Measurements from ENCODE around the gene ZDHHC19. TPM values are rescaled to one million over a fixed set of nuclear protein-coding genes. Genes with fewer than 3 reads are reported as not detected.
"Not testable (repeated sequence)": the region's sequence is repeated elsewhere in the genome, so short reads cannot be mapped to it uniquely, and the experiment has no call there.

The ZDHHC19 gene
- total RNA-seq, 1 donor: not detected

DNA sequence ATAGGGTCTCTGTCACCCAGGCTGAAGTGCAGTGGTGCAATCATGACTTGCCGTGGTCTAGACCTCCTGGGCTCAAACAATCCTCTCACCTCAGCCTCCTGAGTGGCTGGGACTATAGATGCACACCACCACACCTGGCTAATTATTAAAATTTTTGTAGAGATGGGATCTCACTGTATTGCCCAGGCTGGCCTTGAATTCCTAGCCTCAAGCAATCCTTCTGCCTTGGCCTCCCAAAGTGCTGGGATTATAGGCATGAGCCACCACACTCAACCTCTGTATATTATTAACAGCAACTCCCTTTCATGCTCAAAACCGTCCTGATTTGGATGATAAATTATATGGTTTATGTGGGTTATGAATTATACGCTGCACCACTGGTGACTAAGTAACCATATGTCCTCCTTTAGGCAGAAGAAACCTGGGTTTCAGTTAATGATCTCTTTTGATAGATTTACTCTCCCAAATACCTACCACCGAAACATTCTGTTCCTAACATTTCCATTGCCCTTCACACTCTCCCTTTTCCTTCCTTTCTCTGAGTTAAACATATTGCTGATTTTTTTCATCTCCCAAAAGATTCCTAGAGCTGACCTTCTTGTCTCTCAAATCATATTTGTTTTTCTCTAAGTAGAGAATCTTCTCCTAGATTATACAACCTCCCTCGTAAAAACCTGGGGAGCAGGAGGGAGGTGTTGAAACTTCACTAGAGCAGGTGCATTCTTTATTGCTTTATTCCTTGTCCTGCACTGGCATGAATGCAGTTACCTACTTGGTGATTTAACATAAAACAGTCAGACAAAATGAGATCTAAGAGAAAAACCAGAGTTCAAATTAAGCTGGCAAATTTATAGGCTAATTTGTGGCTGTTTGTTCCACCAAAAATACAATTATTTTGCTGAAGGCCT is 43.4 kb upstream of the ZDHHC19 start:
- Histone ChIP-seq H4K20me1 (ENCODE audit: insufficient read depth, low read length) (peaks cover 26% of the 10 kb centered on the region), H3K36me3 (ENCODE audit: insufficient read depth, low read length) (peaks cover 38% of the 10 kb centered on the region), H3K4me1 (ENCODE audit: insufficient read depth, low read length) (no peaks in the 10 kb centered on the region), H3K9me3 (ENCODE audit: low read depth, low read length) (no peaks in the 10 kb centered on the region), H3K27ac (ENCODE audit: low read depth, low read length) (no peak overlapping the region), H3K79me2 (ENCODE audit: insufficient read depth, low read length) (peaks cover 33% of the 10 kb centered on the region), H3K4me2 (ENCODE audit: insufficient read depth, low read length) (no peak overlapping the region), H2AFZ (ENCODE audit: low read length) (no peak overlapping the region), H3K4me3 (ENCODE audit: insufficient read depth, low read length) (no peak overlapping the region), H3K27me3 (ENCODE audit: insufficient read depth, low read length) (no peaks in the 10 kb centered on the region)
- no peak for TF ChIP-seq CTCF (IDR thresholded peaks at IDR 0.05; ENCODE audit: extremely low read depth, low read depth, low read length)
- no peak for DNase-seq (ENCODE audit: insufficient read length, low spot score, missing footprints)

DNA sequence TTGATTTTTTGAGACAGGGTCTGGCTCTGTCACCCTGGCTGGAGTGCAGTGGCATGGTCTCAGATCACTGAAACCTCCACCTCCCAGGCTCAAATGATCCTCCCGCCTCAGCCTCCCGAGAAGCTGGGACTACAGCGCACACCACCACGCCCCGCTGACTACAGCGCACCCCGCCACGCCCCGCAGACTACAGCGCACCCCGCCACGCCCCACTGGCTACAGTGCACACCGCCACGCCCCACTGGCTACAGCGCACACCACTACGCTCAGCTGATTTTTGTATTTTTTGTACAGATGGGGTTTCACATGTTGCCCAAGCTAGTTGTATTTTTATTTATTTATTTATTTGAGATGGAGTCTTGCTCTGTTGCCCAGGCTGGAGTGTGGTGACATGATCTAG is 40.7 kb upstream of the ZDHHC19 start:
- no peak for TF ChIP-seq CTCF (IDR thresholded peaks at IDR 0.05; ENCODE audit: extremely low read depth, low read depth, low read length)
- Histone ChIP-seq H3K27me3 (ENCODE audit: insufficient read depth, low read length) (no peaks in the 10 kb centered on the region), H3K4me3 (ENCODE audit: insufficient read depth, low read length) (no peak overlapping the region), H3K79me2 (ENCODE audit: insufficient read depth, low read length) (peaks cover 30% of the 10 kb centered on the region), H3K9me3 (ENCODE audit: low read depth, low read length) (no peaks in the 10 kb centered on the region), H3K36me3 (ENCODE audit: insufficient read depth, low read length) (peaks cover 35% of the 10 kb centered on the region), H4K20me1 (ENCODE audit: insufficient read depth, low read length) (peaks cover 20% of the 10 kb centered on the region), H2AFZ (ENCODE audit: low read length) (no peak overlapping the region), H3K27ac (ENCODE audit: low read depth, low read length) (no peak overlapping the region), H3K4me1 (ENCODE audit: insufficient read depth, low read length) (peaks cover 7% of the 10 kb centered on the region), H3K4me2 (ENCODE audit: insufficient read depth, low read length) (no peak overlapping the region)
- no peak for DNase-seq (ENCODE audit: insufficient read length, low spot score, missing footprints)

GRCh38 chr3:196246612-196247308 is 35.6 kb upstream of the ZDHHC19 start:
- no peak for TF ChIP-seq CTCF (IDR thresholded peaks at IDR 0.05; ENCODE audit: extremely low read depth, low read depth, low read length)
- H3K4me3 ChIP-seq (ENCODE audit: insufficient read depth, low read length): no peak overlapping the region
- no peaks in the 10 kb centered on the region for H3K27me3 ChIP-seq (ENCODE audit: insufficient read depth, low read length)
- H2AFZ ChIP-seq (ENCODE audit: low read length): no peak overlapping the region
- peak overlapping the region; percentile 54 for H3K27ac ChIP-seq (ENCODE audit: low read depth, low read length)
- no peaks in the 10 kb centered on the region for H3K9me3 ChIP-seq (ENCODE audit: low read depth, low read length)
- H3K36me3 ChIP-seq (ENCODE audit: insufficient read depth, low read length): peaks cover 31% of the 10 kb centered on the region
- no peak overlapping the region for H3K4me2 ChIP-seq (ENCODE audit: insufficient read depth, low read length)
- peaks cover 8% of the 10 kb centered on the region for H4K20me1 ChIP-seq (ENCODE audit: insufficient read depth, low read length)
- H3K4me1 ChIP-seq (ENCODE audit: insufficient read depth, low read length): peaks cover 7% of the 10 kb centered on the region
- DNase-seq (ENCODE audit: insufficient read length, low spot score, missing footprints): peak; percentile 97
- peaks cover 28% of the 10 kb centered on the region for H3K79me2 ChIP-seq (ENCODE audit: insufficient read depth, low read length)

DNA sequence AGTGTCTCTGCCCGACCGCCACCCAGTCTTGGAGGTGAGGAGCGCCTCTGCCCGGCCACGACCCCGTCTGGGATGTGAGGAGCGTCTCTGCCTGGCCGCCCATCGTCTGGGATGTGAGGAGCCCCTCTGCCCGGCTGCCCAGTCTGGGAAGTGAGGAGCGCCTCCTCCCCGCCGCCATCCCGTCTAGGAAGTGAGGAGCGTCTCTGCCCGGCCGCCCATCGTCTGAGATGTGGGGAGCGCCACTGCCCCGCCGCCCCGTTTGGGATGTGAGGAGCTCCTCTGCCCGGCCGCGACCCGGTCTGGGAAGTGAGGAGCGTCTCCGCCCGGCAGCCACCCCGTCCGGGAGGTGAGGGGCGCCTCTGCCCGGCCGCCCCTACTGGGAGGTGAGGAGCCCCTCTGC is 33.0 kb upstream of the ZDHHC19 start:
- not testable (repeated sequence) for H3K4me2 ChIP-seq (ENCODE audit: insufficient read depth, low read length); H3K27ac ChIP-seq (ENCODE audit: low read depth, low read length); H4K20me1 ChIP-seq (ENCODE audit: insufficient read depth, low read length); H3K27me3 ChIP-seq (ENCODE audit: insufficient read depth, low read length); H3K9me3 ChIP-seq (ENCODE audit: low read depth, low read length); H3K4me1 ChIP-seq (ENCODE audit: insufficient read depth, low read length); H2AFZ ChIP-seq (ENCODE audit: low read length); DNase-seq (ENCODE audit: insufficient read length, low spot score, missing footprints); H3K4me3 ChIP-seq (ENCODE audit: insufficient read depth, low read length)
- Histone ChIP-seq H3K36me3 (ENCODE audit: insufficient read depth, low read length) (peaks cover 44% of the 10 kb centered on the region), H3K79me2 (ENCODE audit: insufficient read depth, low read length) (peaks cover 12% of the 10 kb centered on the region)
